SK-N-SH (cell line): Measurements from ENCODE around the gene IFIT1. TPM values are rescaled to one million over a fixed set of nuclear protein-coding genes. Genes with fewer than 3 reads are reported as not detected.

Experiments used
- CTCF ChIA-PET: fragments of 300-600, 350-600 bp; formaldehyde crosslinking; extraction: SDS; loops from one replicate; lab custom pipeline; 2021; lab: Yijun Ruan, JAX
- POLR2A ChIA-PET: fragments of 350-600 bp; sonication (Branson Sonifier 250); formaldehyde crosslinking; extraction: SDS; loops from one replicate; lab custom pipeline; 2020; ENCODE audit warnings: antibody characterized with exemption, inconsistent platforms; lab: Yijun Ruan, JAX
- DNase-seq: peaks from one replicate; pipeline ENCODE4 v3.0.0; 2012
- H2AFZ ChIP-seq: fragments of 200-600 bp; sonication (generic); 2 replicates; pipeline ENCODE4 v1.8.1; 2016; ENCODE audit warnings: antibody characterized with exemption, mild to moderate bottlenecking, low read depth
- H3F3A ChIP-seq: fragments of 200-600 bp; sonication (generic); replicated peaks from 2 replicates; pipeline ENCODE3; 2016; ENCODE audit warnings: antibody characterized with exemption, mild to moderate bottlenecking; ENCODE audit not compliant: insufficient read depth
- H3K27ac ChIP-seq, 2 experiments: fragments of 200-500 bp in 1 of 2; fragments of 200-600 bp in 1 of 2; sonication (Bioruptor generic) in 1 of 2; sonication (generic), shearing (Covaris generic) in 1 of 2; 2 replicates each; pipeline versions ENCODE4 v1.5.1 to v1.6.1; 2014 to 2016; ENCODE audit warnings: low read depth in 2 of 2, inconsistent platforms in 1 of 2, low read length in 1 of 2, mild to moderate bottlenecking in 1 of 2, mixed read lengths in 1 of 2
- H3K27me3 ChIP-seq: fragments of 200-600 bp; sonication (generic), shearing (Covaris generic); 2 replicates; pipeline ENCODE4 v1.6.1; 2016; ENCODE audit warnings: mixed run types; ENCODE audit not compliant: insufficient read depth
- H3K36me3 ChIP-seq, 2 experiments: fragments of 200-500 bp in 1 of 2; fragments of 200-600 bp in 1 of 2; sonication (Bioruptor generic) in 1 of 2; sonication (generic) in 1 of 2; replicated peaks in 1 of 2; 2 replicates each; pipeline versions ENCODE3 to v1.5.1; 2014 to 2016; ENCODE audit warnings: low read length in 1 of 2, mild to moderate bottlenecking in 1 of 2; ENCODE audit not compliant: insufficient read depth in 2 of 2, control insufficient read depth in 1 of 2
- H3K4me1 ChIP-seq, 2 experiments: fragments of 200-500 bp in 1 of 2; fragments of 200-600 bp in 1 of 2; sonication (Bioruptor generic) in 1 of 2; sonication (generic), shearing (Covaris generic) in 1 of 2; 2 replicates each; pipeline versions ENCODE4 v1.5.1 to v1.6.1; 2014 to 2016; ENCODE audit warnings: low read depth in 1 of 2, low read length in 1 of 2, mixed run types in 1 of 2; ENCODE audit not compliant: insufficient read depth in 2 of 2, control insufficient read depth in 1 of 2
- H3K4me2 ChIP-seq: fragments of 200-600 bp; sonication (generic), shearing (Covaris generic); 2 replicates; pipeline ENCODE4 v1.6.1; 2017; ENCODE audit warnings: mixed run types
- H3K4me3 ChIP-seq, 2 experiments: fragments of 200-500 bp in 1 of 2; fragments of 200-600 bp in 1 of 2; sonication (Bioruptor generic) in 1 of 2; sonication (generic), shearing (Covaris generic) in 1 of 2; 2 replicates each; pipeline versions ENCODE4 v1.5.1 to v1.8.1; 2014 to 2016; ENCODE audit warnings: low read depth in 2 of 2, inconsistent platforms in 1 of 2, low read length in 1 of 2, mild to moderate bottlenecking in 1 of 2, mixed read lengths in 1 of 2, moderate library complexity in 1 of 2
- H3K79me2 ChIP-seq: fragments of 200-600 bp; sonication (generic); 2 replicates; pipeline ENCODE4 v1.8.1; 2017; ENCODE audit warnings: mild to moderate bottlenecking; ENCODE audit not compliant: insufficient read depth
- H3K9ac ChIP-seq: fragments of 200-600 bp; sonication (generic); 2 replicates; pipeline ENCODE4 v1.6.1; 2017; ENCODE audit warnings: mixed run types
- H3K9me2 ChIP-seq: fragments of 200-600 bp; sonication (generic); 2 replicates; pipeline ENCODE4 v1.6.1; 2017; ENCODE audit warnings: mixed run types
- H3K9me3 ChIP-seq: fragments of 200-600 bp; sonication (generic); 2 replicates; pipeline ENCODE4 v1.6.1; 2017; ENCODE audit warnings: mixed run types, mild to moderate bottlenecking, moderate library complexity
- H4K20me1 ChIP-seq: fragments of 200-600 bp; sonication (generic); 2 replicates; pipeline ENCODE4 v1.6.1; 2017; ENCODE audit warnings: mild to moderate bottlenecking, mixed run types; ENCODE audit not compliant: insufficient read depth
- ELF1 ChIP-seq: IDR thresholded peaks from 2 replicates; pipeline ENCODE4 v1.4.0; 2012
- EP300 ChIP-seq, 2 experiments: IDR thresholded peaks; 2 replicates each; pipeline versions ENCODE4 v1.4.0 to v1.6.1; 2012; ENCODE audit warnings: borderline replicate concordance in 1 of 2, low read depth in 1 of 2, low read length in 1 of 2
- FOSL2 ChIP-seq: IDR thresholded peaks from 2 replicates; pipeline ENCODE4 v1.4.0; 2012; ENCODE audit warnings: low read depth, mild to moderate bottlenecking, moderate library complexity, borderline replicate concordance
- JUND ChIP-seq: IDR thresholded peaks from 2 replicates; pipeline ENCODE4 v1.4.0; 2012
- MXI1 ChIP-seq: IDR thresholded peaks from 2 replicates; pipeline ENCODE4 v1.6.1; 2012; ENCODE audit warnings: mild to moderate bottlenecking, low read depth, low read length, improper control_type of control experiment
- NRF1 ChIP-seq: IDR thresholded peaks from 2 replicates; pipeline ENCODE4 v1.6.1; 2012; ENCODE audit warnings: low read depth, mild to moderate bottlenecking, low read length
- RAD21 ChIP-seq: IDR thresholded peaks from 2 replicates; pipeline ENCODE4 v1.6.1; 2012; ENCODE audit warnings: mild to moderate bottlenecking, low read length
- RCOR1 ChIP-seq: fragments of 150-350 bp; IDR thresholded peaks from 2 replicates; pipeline ENCODE4 v1.6.1; 2017; ENCODE audit warnings: antibody characterized with exemption, low read length
- RFX5 ChIP-seq: IDR thresholded peaks from 2 replicates; pipeline ENCODE4 v1.6.1; 2012; ENCODE audit warnings: mild to moderate bottlenecking, improper control_type of control experiment, low read length
- RXRA ChIP-seq: IDR thresholded peaks from 2 replicates; pipeline ENCODE4 v1.4.0; 2012; ENCODE audit warnings: low read depth, mild to moderate bottlenecking, borderline replicate concordance
- SIN3A ChIP-seq: IDR thresholded peaks from 2 replicates; pipeline ENCODE4 v1.6.1; 2012; ENCODE audit warnings: low read depth, mild to moderate bottlenecking, low read length, moderate library complexity, borderline replicate concordance
- TCF12 ChIP-seq: IDR thresholded peaks from 2 replicates; pipeline ENCODE4 v1.4.0; 2012
- TEAD4 ChIP-seq: IDR thresholded peaks from 2 replicates; pipeline ENCODE4 v1.4.0; 2012; ENCODE audit warnings: mild to moderate bottlenecking, borderline replicate concordance; ENCODE audit not compliant: insufficient read depth
- YY1 ChIP-seq: IDR thresholded peaks from 2 replicates; pipeline ENCODE4 v1.4.0; 2012; ENCODE audit warnings: low read depth, mild to moderate bottlenecking
- WGBS: methylation state at CpG from one replicate; pipeline ENCODE4 v1.1.6; 2017; ENCODE audit warnings: low lambda C conversion rate; 5-methylcytosine and 5-hydroxymethylcytosine counted together
- polyA plus RNA-seq, 3 experiments: library from polyadenylated mRNA; depleted of rRNA; stranded (reverse); fragments of >200 nt; gene quantifications; 2 replicates each; pipeline ENCODE4 v1.2.3, GENCODE V29; 2012
- TF ChIP-seq, protein P1 (sequence below): fragments of 200-600 bp; sonication (generic); IDR thresholded peaks from 2 replicates; pipeline ENCODE4 v1.6.1; 2017; ENCODE audit warnings: antibody characterized with exemption, mild to moderate bottlenecking, moderate library complexity
- TF ChIP-seq, protein P2 (sequence below): fragments of 150-350 bp; IDR thresholded peaks from 2 replicates; pipeline ENCODE4 v1.6.1; 2017; ENCODE audit warnings: antibody characterized with exemption, low read length, low read depth, borderline replicate concordance

Gene IFIT1
- polyA plus RNA-seq, 1 of the 3 experiments (the other 2 are of a cell fraction) = 4.4 TPM

DNA sequence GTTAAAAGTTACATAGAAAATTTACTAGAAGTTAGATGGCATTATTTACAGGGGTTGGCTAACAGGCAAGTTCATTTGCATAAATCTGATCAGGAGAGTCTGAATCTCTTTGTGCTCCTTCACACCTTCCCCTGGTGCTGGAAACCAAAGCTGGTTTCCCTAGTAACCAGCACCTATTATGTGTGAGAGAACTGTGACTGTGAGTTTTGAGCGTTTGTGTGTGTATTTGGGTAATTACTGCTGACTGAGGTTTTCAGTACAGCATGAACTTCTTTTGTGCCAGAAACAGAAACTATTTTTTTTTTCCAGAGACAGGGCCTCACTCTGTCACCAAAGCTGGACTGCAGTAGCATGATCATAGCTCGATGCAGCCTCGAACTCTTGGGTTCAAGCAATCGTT, 24.9 kb upstream of the IFIT1 start:
- Histone ChIP-seq H3K79me2 (no peaks in the 10 kb centered on the region), H3K27me3 (no peaks in the 10 kb centered on the region), H3K4me2 (no peak overlapping the region), H2AFZ (no peak overlapping the region), H3K9ac (no peak overlapping the region), H3K9me2 (no peaks in the 10 kb centered on the region), H3F3A (no peaks in the 10 kb centered on the region)
- no peak for TF ChIP-seq TEAD4
- no peak for TF ChIP-seq EP300 (IDR thresholded peaks at IDR 0.05; ENCODE audit: borderline replicate concordance in 1 of 2, low read depth in 1 of 2, low read length in 1 of 2)
- TF ChIP-seq NRF1 = no peak
- TF ChIP-seq FOSL2 = no peak
- TF ChIP-seq RXRA = no peak
- TF ChIP-seq SIN3A = no peak
- TF ChIP-seq YY1 = no peak
- no peak for TF ChIP-seq ELF1
- TF ChIP-seq, protein P1, sequence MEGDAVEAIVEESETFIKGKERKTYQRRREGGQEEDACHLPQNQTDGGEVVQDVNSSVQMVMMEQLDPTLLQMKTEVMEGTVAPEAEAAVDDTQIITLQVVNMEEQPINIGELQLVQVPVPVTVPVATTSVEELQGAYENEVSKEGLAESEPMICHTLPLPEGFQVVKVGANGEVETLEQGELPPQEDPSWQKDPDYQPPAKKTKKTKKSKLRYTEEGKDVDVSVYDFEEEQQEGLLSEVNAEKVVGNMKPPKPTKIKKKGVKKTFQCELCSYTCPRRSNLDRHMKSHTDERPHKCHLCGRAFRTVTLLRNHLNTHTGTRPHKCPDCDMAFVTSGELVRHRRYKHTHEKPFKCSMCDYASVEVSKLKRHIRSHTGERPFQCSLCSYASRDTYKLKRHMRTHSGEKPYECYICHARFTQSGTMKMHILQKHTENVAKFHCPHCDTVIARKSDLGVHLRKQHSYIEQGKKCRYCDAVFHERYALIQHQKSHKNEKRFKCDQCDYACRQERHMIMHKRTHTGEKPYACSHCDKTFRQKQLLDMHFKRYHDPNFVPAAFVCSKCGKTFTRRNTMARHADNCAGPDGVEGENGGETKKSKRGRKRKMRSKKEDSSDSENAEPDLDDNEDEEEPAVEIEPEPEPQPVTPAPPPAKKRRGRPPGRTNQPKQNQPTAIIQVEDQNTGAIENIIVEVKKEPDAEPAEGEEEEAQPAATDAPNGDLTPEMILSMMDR = no peak
- no peak for TF ChIP-seq TCF12
- no peak for TF ChIP-seq JUND
- TF ChIP-seq, all 33 proteins: peak for 0
- POLR2A ChIA-PET = no interaction called here
- Histone ChIP-seq H3K36me3 (no peaks in the 10 kb centered on the region), H3K27ac (no peak overlapping the region), H4K20me1 (no peaks in the 10 kb centered on the region), H3K4me3 (no peak overlapping the region), H3K4me1 (peaks cover 4 to 6% of the 10 kb centered on the region in 2 experiments; a peak in 1 of 4 replicates), H3K9me3 (no peaks in the 10 kb centered on the region)
- CTCF ChIA-PET = interaction anchor here (2.2 to 3.6 kb wide), 3 partner anchors 8 to 84 kb away, joined by 7 to 13 read pairs (median 12); no protein-coding TSS in a partner anchor
- DNase-seq = no peak
- WGBS = 91% methylated on average over 4 of the region's 4 CpGs

DNA sequence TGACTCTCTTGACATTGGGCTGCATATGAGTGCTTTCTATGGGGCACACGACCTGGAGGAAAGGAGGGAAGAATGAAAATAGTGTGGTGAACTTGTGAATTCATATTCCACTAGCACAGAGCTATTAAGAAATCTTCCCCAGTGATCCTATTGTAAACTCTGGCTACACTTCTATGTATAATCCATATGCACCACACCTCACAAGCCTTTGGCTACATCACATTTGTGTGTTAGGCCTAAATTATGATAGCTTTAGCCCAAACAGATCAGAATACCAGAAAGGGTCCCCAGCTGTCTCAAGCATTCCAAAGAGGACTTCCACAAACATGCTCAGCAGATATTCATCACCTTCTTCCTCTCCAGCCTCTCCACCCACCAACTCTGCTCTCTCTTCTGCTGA, 24.3 kb upstream of the IFIT1 start:
- H3K36me3 ChIP-seq = no peaks in the 10 kb centered on the region
- 67% methylated on average over 1 of the region's 1 CpG for WGBS
- H3K4me1 ChIP-seq = peaks cover 3 to 4% of the 10 kb centered on the region in 2 experiments; a peak in 1 of 4 replicates
- TF ChIP-seq ELF1 = no peak
- TF ChIP-seq TEAD4 = no peak
- TF ChIP-seq RCOR1 = no peak
- TF ChIP-seq JUND = no peak
- TF ChIP-seq RAD21 = no peak
- TF ChIP-seq, protein P1 = no peak
- no peak for TF ChIP-seq MXI1
- TF ChIP-seq, protein P2, sequence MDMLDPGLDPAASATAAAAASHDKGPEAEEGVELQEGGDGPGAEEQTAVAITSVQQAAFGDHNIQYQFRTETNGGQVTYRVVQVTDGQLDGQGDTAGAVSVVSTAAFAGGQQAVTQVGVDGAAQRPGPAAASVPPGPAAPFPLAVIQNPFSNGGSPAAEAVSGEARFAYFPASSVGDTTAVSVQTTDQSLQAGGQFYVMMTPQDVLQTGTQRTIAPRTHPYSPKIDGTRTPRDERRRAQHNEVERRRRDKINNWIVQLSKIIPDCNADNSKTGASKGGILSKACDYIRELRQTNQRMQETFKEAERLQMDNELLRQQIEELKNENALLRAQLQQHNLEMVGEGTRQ = no peak
- TF ChIP-seq SIN3A = no peak
- no peak for TF ChIP-seq RFX5
- H2AFZ ChIP-seq = no peak overlapping the region
- no peak overlapping the region for H3K4me3 ChIP-seq
- H3K4me2 ChIP-seq = no peak overlapping the region
- H4K20me1 ChIP-seq = no peaks in the 10 kb centered on the region
- CTCF ChIA-PET = interaction anchor here (1.1 to 3.6 kb wide), 13 partner anchors 9 to 154 kb away, joined by 3 to 17 read pairs (median 8); partner anchors contain the start of gene IFIT1B
- no peak overlapping the region for H3K27ac ChIP-seq
- no peaks in the 10 kb centered on the region for H3F3A ChIP-seq
- H3K79me2 ChIP-seq = no peaks in the 10 kb centered on the region
- POLR2A ChIA-PET = no interaction called here
- no peaks in the 10 kb centered on the region for H3K9me3 ChIP-seq
- H3K9ac ChIP-seq = no peak overlapping the region
- DNase-seq = no peak
- no peaks in the 10 kb centered on the region for H3K27me3 ChIP-seq
- H3K9me2 ChIP-seq = no peaks in the 10 kb centered on the region
